A673 (cell line): Measurements from ENCODE around the gene NEU4.

Source experiments
- CTCF ChIP-seq: fragments of 300-800, 200-600 bp; sonication (generic); conservative IDR thresholded peaks from 2 replicates; pipeline ENCODE4 v1.5.1; 2017; ENCODE audit warnings: low read depth, mild to moderate bottlenecking, antibody characterized with exemption, low read length, moderate library complexity, mixed read lengths
- EZH2 ChIP-seq: fragments of 200-600 bp; sonication (generic); IDR thresholded peaks from 2 replicates; pipeline ENCODE4 v1.6.1; 2017; ENCODE audit warnings: borderline replicate concordance, low read depth, mild to moderate bottlenecking, mixed read lengths, antibody characterized with exemption, low read length; ENCODE audit not compliant: poor library complexity, severe bottlenecking

- TF ChIP-seq CTCF (no peak), EZH2 (no peak)
These were observed 5.9 kb downstream of the NEU4 start for GRCh38 chr2:241814643-241815476.
